HCT116 (cell line): ENCODE results near the gene KCNK4. TPM values are rescaled to one million over a fixed set of nuclear protein-coding genes. Genes with fewer than 3 reads are reported as not detected.

Experiments
- ATAC-seq: fragments of 200-7000 bp; cut with Tn5 transposase; 2 replicates; pipeline ENCODE4 v1.9.1; 2020; ENCODE audit warnings: mild to moderate bottlenecking, moderate library complexity
- BruUV-seq: library from RNA; stranded (reverse); fragments of 400-500 nt; replicated peaks from 2 replicates; lab custom pipeline; 2021; lab: Mats Ljungman, UMichigan
- CTCF ChIA-PET: fragments of 300-600 bp; sonication (Branson Sonifier 250); formaldehyde crosslinking; loops from one replicate; lab custom pipeline; 2021; ENCODE audit warnings: antibody characterized with exemption; lab: Charles Lee
- POLR2A ChIA-PET: fragments of 300-600, 350-600 bp; sonication (Branson Sonifier 250); formaldehyde crosslinking; loops from one replicate; lab custom pipeline; 2021; ENCODE audit warnings: antibody characterized with exemption; lab: Charles Lee
- RAD21 ChIA-PET, 2 experiments: fragments of 300-600 bp; sonication (Branson Sonifier 250); formaldehyde crosslinking; loops; one replicate each; lab custom pipeline; 2023; ENCODE audit warnings: low total read pairs in 2 of 2; ENCODE audit not compliant: uncharacterized antibody in 2 of 2, unreplicated experiment in 2 of 2, low non-redundant PET in 1 of 2; lab: Charles Lee
- DNase-seq: peaks from one replicate; pipeline ENCODE4 v3.0.0-alpha.2; 2010; ENCODE audit warnings: low read depth, low spot score
- H2AFZ ChIP-seq: fragments of 200-600 bp; shearing (Covaris generic), sonication (generic); 2 replicates; pipeline ENCODE4 v1.6.1; 2017; ENCODE audit warnings: low read depth, mixed run types, mixed read lengths, antibody characterized with exemption, low read length; ENCODE audit not compliant: poor library complexity, severe bottlenecking
- H3K27ac ChIP-seq: 2 replicates; pipeline ENCODE4 v1.5.1; 2012; ENCODE audit warnings: low read depth, low read length
- H3K27me3 ChIP-seq: fragments of 200-600 bp; sonication (generic); 2 replicates; pipeline ENCODE4 v1.6.1; 2016; ENCODE audit warnings: mixed run types, low read length, mixed read lengths; ENCODE audit not compliant: insufficient read depth
- H3K36me3 ChIP-seq, 2 experiments: fragments of 200-500 bp in 1 of 2; fragments of 200-600 bp in 1 of 2; sonication (Bioruptor generic) in 1 of 2; sonication (generic) in 1 of 2; 2 replicates each; pipeline versions ENCODE4 v1.5.1 to v1.6.1; 2014 to 2016; ENCODE audit warnings: low read length in 2 of 2, inconsistent platforms in 1 of 2, mixed read lengths in 1 of 2, mixed run types in 1 of 2; ENCODE audit not compliant: insufficient read depth in 2 of 2, control insufficient read depth in 1 of 2
- H3K4me1 ChIP-seq, 2 experiments: fragments of 200-600 bp in 1 of 2; sonication (generic) in 1 of 2; 2 replicates each; pipeline versions ENCODE4 v1.5.1 to v1.6.1; 2012 to 2017; ENCODE audit warnings: low read length in 2 of 2, inconsistent platforms in 1 of 2, mild to moderate bottlenecking in 1 of 2, mixed read lengths in 1 of 2, mixed run types in 1 of 2, moderate library complexity in 1 of 2; ENCODE audit not compliant: insufficient read depth in 2 of 2, control insufficient read depth in 1 of 2
- H3K4me2 ChIP-seq: fragments of 200-600 bp; sonication (generic); 2 replicates; pipeline ENCODE4 v1.6.1; 2017; ENCODE audit warnings: mixed run types, low read length, mixed read lengths
- H3K4me3 ChIP-seq, 2 experiments: fragments of 200-600 bp in 1 of 2; sonication (generic) in 1 of 2; replicated peaks in 1 of 2; 2 replicates each; pipeline ENCODE4 v1.5.1; 2011 to 2016; ENCODE audit warnings: low read length in 2 of 2, control low read depth in 1 of 2, low read depth in 1 of 2, mild to moderate bottlenecking in 1 of 2, mixed read lengths in 1 of 2, mixed run types in 1 of 2
- H3K79me2 ChIP-seq: fragments of 200-600 bp; sonication (generic); 2 replicates; pipeline ENCODE4 v1.6.1; 2017; ENCODE audit warnings: mild to moderate bottlenecking, mixed run types, low read length, moderate library complexity, mixed read lengths; ENCODE audit not compliant: insufficient read depth
- H3K9ac ChIP-seq: fragments of 200-600 bp; sonication (generic); 2 replicates; pipeline ENCODE4 v1.6.1; 2016; ENCODE audit warnings: low read length, mixed read lengths
- H3K9me2 ChIP-seq: fragments of 200-600 bp; sonication (generic), shearing (Covaris generic); 2 replicates; pipeline ENCODE4 v1.6.1; 2017; ENCODE audit warnings: mixed run types, mild to moderate bottlenecking, moderate library complexity; ENCODE audit not compliant: insufficient read depth
- H3K9me3 ChIP-seq, 2 experiments: fragments of 200-500 bp in 1 of 2; fragments of 200-600 bp in 1 of 2; sonication (Bioruptor generic) in 1 of 2; sonication (generic) in 1 of 2; 2 replicates each; pipeline ENCODE4 v1.6.1; 2014 to 2017; ENCODE audit warnings: low read length in 2 of 2, mixed read lengths in 2 of 2, inconsistent platforms in 1 of 2, low read depth in 1 of 2, mild to moderate bottlenecking in 1 of 2, mixed run types in 1 of 2, moderate library complexity in 1 of 2; ENCODE audit not compliant: control insufficient read depth in 1 of 2, insufficient read depth in 1 of 2
- H4K20me1 ChIP-seq: fragments of 200-600 bp; sonication (generic), shearing (Covaris generic); 2 replicates; pipeline ENCODE4 v1.6.1; 2017; ENCODE audit warnings: mixed run types, mild to moderate bottlenecking, moderate library complexity; ENCODE audit not compliant: insufficient read depth
- CBX3 ChIP-seq: IDR thresholded peaks from 2 replicates; pipeline ENCODE4 v1.6.1; 2012; ENCODE audit warnings: low read depth
- CEBPB ChIP-seq: IDR thresholded peaks from 2 replicates; pipeline ENCODE4 v1.6.1; 2012; ENCODE audit warnings: low read depth
- CTCF ChIP-seq, 3 experiments: fragments of 200-600 bp in 1 of 3; sonication (generic) in 1 of 3; IDR thresholded peaks in 2 of 3; conservative IDR thresholded peaks in 1 of 3; 2 replicates each; pipeline ENCODE4 v1.5.1; 2012 to 2017; ENCODE audit warnings: low read depth in 2 of 3, low read length in 2 of 3, antibody characterized with exemption in 1 of 3, borderline replicate concordance in 1 of 3, control low read depth in 1 of 3, mild to moderate bottlenecking in 1 of 3, mixed read lengths in 1 of 3, mixed run types in 1 of 3, moderate library complexity in 1 of 3; ENCODE audit not compliant: insufficient read depth in 1 of 3
- EZH2 ChIP-seq: fragments of 200-600 bp; sonication (generic); IDR thresholded peaks from 2 replicates; pipeline ENCODE4 v1.6.1; 2017; ENCODE audit warnings: antibody characterized with exemption, mixed run types
- EZH2phosphoT487 ChIP-seq: fragments of 200-600 bp; IDR thresholded peaks from 2 replicates; pipeline ENCODE4 v1.6.1; 2018; ENCODE audit warnings: antibody characterized with exemption, borderline replicate concordance
- JUND ChIP-seq: IDR thresholded peaks from 2 replicates; pipeline ENCODE4 v1.6.1; 2012
- POLR2AphosphoS5 ChIP-seq: IDR thresholded peaks from 2 replicates; pipeline ENCODE4 v1.6.1; 2011; ENCODE audit warnings: mild to moderate bottlenecking, low read depth, low read length, moderate library complexity
- RAD21 ChIP-seq: IDR thresholded peaks from 2 replicates; pipeline ENCODE4 v1.6.1; 2012; ENCODE audit warnings: low read depth, mild to moderate bottlenecking
- SRF ChIP-seq: IDR thresholded peaks from 2 replicates; pipeline ENCODE4 v1.6.1; 2012; ENCODE audit warnings: low read depth
- YY1 ChIP-seq: IDR thresholded peaks from 2 replicates; pipeline ENCODE4 v1.6.1; 2011; ENCODE audit warnings: low read length, low read depth, moderate library complexity, mild to moderate bottlenecking; ENCODE audit not compliant: insufficient replicate concordance; ENCODE audit errors: extremely low read depth
- ZNF274 ChIP-seq: fragments of 200-500 bp; sonication (Bioruptor generic); IDR thresholded peaks from 2 replicates; pipeline ENCODE4 v1.6.1; 2014; ENCODE audit warnings: mild to moderate bottlenecking, low read depth, low read length, inconsistent platforms
- intact Hi-C: fragments of 100-400 bp; cut with micrococcal nuclease; formaldehyde crosslinking; loops from 2 replicates; pipeline ENCODE4 v1.10.0; 2022
- total RNA-seq: library from RNA; stranded (reverse); gene quantifications from one replicate; pipeline ENCODE4 v1.2.1, GENCODE V29; 2021; ENCODE audit not compliant: unreplicated experiment
- TF ChIP-seq, protein P1 (sequence below): IDR thresholded peaks from 2 replicates; pipeline ENCODE4 v1.6.1; 2012; ENCODE audit warnings: low read depth
- TF ChIP-seq, protein P2 (sequence below): IDR thresholded peaks from 2 replicates; pipeline ENCODE4 v1.6.1; 2012

KCNK4 gene
- total RNA-seq, 1 experiment from 2014 or later, result not detected

DNA sequence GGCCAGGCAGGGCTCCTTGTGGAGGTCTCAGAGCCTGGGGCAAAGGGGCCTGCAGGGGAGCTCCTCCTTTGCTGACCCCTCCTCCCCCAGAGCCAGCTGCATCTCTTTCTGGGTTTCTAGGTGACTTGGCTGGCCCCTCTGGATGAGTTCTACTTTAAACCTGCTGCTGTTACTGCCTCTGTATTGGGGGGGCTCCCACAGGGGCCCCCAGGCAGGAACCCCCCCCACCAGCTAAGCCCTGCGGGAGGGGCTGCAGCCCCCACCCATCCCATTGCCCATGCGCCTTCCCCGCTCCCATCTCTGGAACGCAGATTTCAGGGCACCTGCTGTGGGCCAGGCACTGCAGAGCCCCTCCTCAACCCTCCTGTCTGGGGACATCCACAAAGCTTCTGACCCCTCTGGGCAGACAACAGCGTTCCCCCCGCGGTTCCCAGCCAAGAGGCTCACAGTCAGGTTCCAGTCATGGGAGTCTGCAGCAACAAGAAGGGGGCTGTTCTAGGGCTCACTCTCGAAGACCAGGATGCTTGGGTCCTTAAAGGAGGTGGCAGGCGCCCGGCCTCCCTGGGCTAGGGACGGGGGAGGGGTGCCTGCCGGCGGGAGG, 40.6 kb upstream of the KCNK4 start:
- peaks cover 2 to 13% of the 10 kb centered on the region in 2 experiments; a peak in 2 of 4 replicates for H3K36me3 ChIP-seq
- peak overlapping the region; percentile 97 for H3K9ac ChIP-seq
- DNase-seq (no peak), ATAC-seq (peak; percentile 18)
- H3K4me2 ChIP-seq, result peak overlapping the region; percentile 95
- ChIA-PET RAD21 (no interaction called here), POLR2A (interaction anchor here (1.0 to 1.6 kb wide), 3 partner anchors 9 to 68 kb away, joined by 4 to 6 read pairs (median 4); partner anchors contain the start of genes FKBP2 and PRDX5), CTCF (interaction anchor here (1.1 to 1.9 kb wide), 6 partner anchors 8 to 106 kb away, joined by 3 to 7 read pairs (median 4); partner anchors contain the start of gene FKBP2)
- H3K79me2 ChIP-seq, result peaks cover 44% of the 10 kb centered on the region
- no TSS peak for BruUV-seq
- H2AFZ ChIP-seq, result no peak overlapping the region
- intact Hi-C loops, result loop anchor here (2.0 kb wide), 1 partner anchor 54 kb away; the partner anchor contains the start of gene ESRRA
- peak overlapping the region; percentile 89; the same call in 1 of the 2 replicates for H3K27ac ChIP-seq
- H3K4me3 ChIP-seq, result peak overlapping the region; percentile 62 to 98
- H3K27me3 ChIP-seq, result no peaks in the 10 kb centered on the region
- no peaks in the 10 kb centered on the region for H3K9me2 ChIP-seq
- no peak for TF ChIP-seq POLR2AphosphoS5
- no peak for TF ChIP-seq RAD21
- TF ChIP-seq, protein P1, sequence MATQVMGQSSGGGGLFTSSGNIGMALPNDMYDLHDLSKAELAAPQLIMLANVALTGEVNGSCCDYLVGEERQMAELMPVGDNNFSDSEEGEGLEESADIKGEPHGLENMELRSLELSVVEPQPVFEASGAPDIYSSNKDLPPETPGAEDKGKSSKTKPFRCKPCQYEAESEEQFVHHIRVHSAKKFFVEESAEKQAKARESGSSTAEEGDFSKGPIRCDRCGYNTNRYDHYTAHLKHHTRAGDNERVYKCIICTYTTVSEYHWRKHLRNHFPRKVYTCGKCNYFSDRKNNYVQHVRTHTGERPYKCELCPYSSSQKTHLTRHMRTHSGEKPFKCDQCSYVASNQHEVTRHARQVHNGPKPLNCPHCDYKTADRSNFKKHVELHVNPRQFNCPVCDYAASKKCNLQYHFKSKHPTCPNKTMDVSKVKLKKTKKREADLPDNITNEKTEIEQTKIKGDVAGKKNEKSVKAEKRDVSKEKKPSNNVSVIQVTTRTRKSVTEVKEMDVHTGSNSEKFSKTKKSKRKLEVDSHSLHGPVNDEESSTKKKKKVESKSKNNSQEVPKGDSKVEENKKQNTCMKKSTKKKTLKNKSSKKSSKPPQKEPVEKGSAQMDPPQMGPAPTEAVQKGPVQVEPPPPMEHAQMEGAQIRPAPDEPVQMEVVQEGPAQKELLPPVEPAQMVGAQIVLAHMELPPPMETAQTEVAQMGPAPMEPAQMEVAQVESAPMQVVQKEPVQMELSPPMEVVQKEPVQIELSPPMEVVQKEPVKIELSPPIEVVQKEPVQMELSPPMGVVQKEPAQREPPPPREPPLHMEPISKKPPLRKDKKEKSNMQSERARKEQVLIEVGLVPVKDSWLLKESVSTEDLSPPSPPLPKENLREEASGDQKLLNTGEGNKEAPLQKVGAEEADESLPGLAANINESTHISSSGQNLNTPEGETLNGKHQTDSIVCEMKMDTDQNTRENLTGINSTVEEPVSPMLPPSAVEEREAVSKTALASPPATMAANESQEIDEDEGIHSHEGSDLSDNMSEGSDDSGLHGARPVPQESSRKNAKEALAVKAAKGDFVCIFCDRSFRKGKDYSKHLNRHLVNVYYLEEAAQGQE, result no peak
- TF ChIP-seq, protein P2, sequence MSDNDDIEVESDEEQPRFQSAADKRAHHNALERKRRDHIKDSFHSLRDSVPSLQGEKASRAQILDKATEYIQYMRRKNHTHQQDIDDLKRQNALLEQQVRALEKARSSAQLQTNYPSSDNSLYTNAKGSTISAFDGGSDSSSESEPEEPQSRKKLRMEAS, result no peak
- TF ChIP-seq ZNF274, result no peak
- no peak for TF ChIP-seq CTCF (IDR thresholded peaks at IDR 0.05 in 2 of 3, conservative IDR thresholded peaks at IDR 0.05 in 1 of 3; ENCODE audit: borderline replicate concordance in 1 of 3, insufficient read depth in 1 of 3, low read depth in 2 of 3, low read length in 2 of 3)
- TF ChIP-seq EZH2, result no peak
- no peak for TF ChIP-seq JUND
- no peak for TF ChIP-seq CEBPB
- TF ChIP-seq CBX3, result no peak
- no peak for TF ChIP-seq EZH2phosphoT487
- TF ChIP-seq SRF, result no peak
- TF ChIP-seq YY1, result no peak
- H3K9me3 ChIP-seq, result no peaks in the 10 kb centered on the region
- no peaks in the 10 kb centered on the region for H4K20me1 ChIP-seq
- peaks cover 24 to 58% of the 10 kb centered on the region in 2 experiments for H3K4me1 ChIP-seq
